Keratinocyte (primary cell): ENCODE measurements around the gene LYPD8. TPM values are rescaled to one million over a fixed set of nuclear protein-coding genes. Genes with fewer than 3 reads are reported as not detected.
"Not testable (repeated sequence)": the region's sequence is repeated elsewhere in the genome, so short reads cannot be mapped to it uniquely, and the experiment has no call there.

ENCODE experiments used
- DNase-seq: peaks from one replicate; pipeline ENCODE4 v3.0.0-alpha.2; 2011; ENCODE audit warnings: low read depth, missing footprints, low spot score
- FAIRE-seq: peaks from 2 replicates; lab custom pipeline; 2011; peaks lifted over from hg19 to GRCh38; lab: Jason Lieb, UNC
- H2AFZ ChIP-seq: 2 replicates; pipeline ENCODE4 v1.6.0; 2012; ENCODE audit warnings: low read length, control low read depth, inconsistent platforms; ENCODE audit not compliant: control insufficient read depth
- H3K27ac ChIP-seq: 2 replicates; pipeline ENCODE4 v1.5.1; 2011; ENCODE audit warnings: low read length; ENCODE audit not compliant: control insufficient read depth, insufficient read depth
- H3K27me3 ChIP-seq: 3 replicates; pipeline ENCODE4 v1.6.0; 2011; ENCODE audit warnings: low read length; ENCODE audit not compliant: control insufficient read depth, insufficient read depth; ENCODE audit errors: extremely low read depth
- H3K36me3 ChIP-seq, 2 experiments: 2 replicates in 1 of 2; 3 replicates in 1 of 2; pipeline ENCODE4 v1.5.1; 2011; ENCODE audit warnings: low read length in 2 of 2, mild to moderate bottlenecking in 1 of 2; ENCODE audit not compliant: control insufficient read depth in 2 of 2, insufficient read depth in 2 of 2; ENCODE audit errors: extremely low read depth in 1 of 2
- H3K4me1 ChIP-seq: 3 replicates; pipeline ENCODE4 v1.5.1; 2011; ENCODE audit warnings: low read length; ENCODE audit not compliant: control insufficient read depth, insufficient read depth; ENCODE audit errors: extremely low read depth
- H3K4me2 ChIP-seq: 3 replicates; pipeline ENCODE4 v1.6.0; 2011; ENCODE audit warnings: low read depth, low read length; ENCODE audit not compliant: control insufficient read depth, insufficient read depth; ENCODE audit errors: extremely low read depth
- H3K4me3 ChIP-seq, 3 experiments: fragments of 200-600 bp in 1 of 3; sonication (generic) in 1 of 3; 2 replicates in 2 of 3; 3 replicates in 1 of 3; pipeline ENCODE4 v1.5.1; 2011 to 2016; ENCODE audit warnings: low read length in 3 of 3, mild to moderate bottlenecking in 3 of 3, control low read depth in 2 of 3, inconsistent platforms in 1 of 3, low read depth in 1 of 3, mixed read lengths in 1 of 3, mixed run types in 1 of 3, moderate library complexity in 1 of 3; ENCODE audit not compliant: control insufficient read depth in 2 of 3, insufficient read depth in 2 of 3; ENCODE audit errors: extremely low read depth in 1 of 3
- H3K79me2 ChIP-seq: 2 replicates; pipeline ENCODE4 v1.6.0; 2012; ENCODE audit warnings: low read length; ENCODE audit not compliant: control insufficient read depth, insufficient read depth
- H3K9ac ChIP-seq: 3 replicates; pipeline ENCODE4 v1.6.0; 2011; ENCODE audit warnings: low read length; ENCODE audit not compliant: control insufficient read depth, insufficient read depth; ENCODE audit errors: extremely low read depth
- H3K9me1 ChIP-seq: 3 replicates; pipeline ENCODE4 v1.6.0; 2011; ENCODE audit warnings: low read length; ENCODE audit not compliant: control insufficient read depth, insufficient read depth; ENCODE audit errors: extremely low read depth
- H3K9me3 ChIP-seq: 2 replicates; pipeline ENCODE4 v1.5.1; 2012; ENCODE audit warnings: low read depth, low read length; ENCODE audit not compliant: control insufficient read depth
- H4K20me1 ChIP-seq: 3 replicates; pipeline ENCODE4 v1.6.0; 2011; ENCODE audit warnings: low read length; ENCODE audit not compliant: control insufficient read depth, insufficient read depth; ENCODE audit errors: extremely low read depth
- CTCF ChIP-seq, 3 experiments: IDR thresholded peaks in 1 of 3; conservative IDR thresholded peaks in 1 of 3; optimal IDR thresholded peaks in 1 of 3; 2 replicates in 2 of 3; 3 replicates in 1 of 3; pipeline versions ENCODE3 to v1.5.1; 2011; ENCODE audit warnings: low read length in 3 of 3, mild to moderate bottlenecking in 3 of 3, moderate library complexity in 2 of 3, control low read depth in 1 of 3, inconsistent platforms in 1 of 3; ENCODE audit not compliant: insufficient read depth in 2 of 3; ENCODE audit errors: extremely low read depth in 1 of 3
- EZH2 ChIP-seq: IDR thresholded peaks from one replicate; pipeline ENCODE4 v1.6.1; 2012; ENCODE audit warnings: inconsistent platforms, mild to moderate bottlenecking, low read length, moderate library complexity
- dilution Hi-C: fragments of 300-500 bp; cut with MboI; formaldehyde crosslinking; loops from one replicate; pipeline ENCODE4 v1.7.0; 2020; ENCODE audit warnings: low sequenced_read_pairs; ENCODE audit not compliant: extremely low pct_ligation_motif_present
- polyA plus RNA-seq, 5 experiments: library from polyadenylated mRNA; depleted of rRNA in 3 of 5; stranded (reverse) in 3 of 5; stranded (forward) in 1 of 5; unstranded in 1 of 5; fragments of >200 nt; gene quantifications; 1 replicate in 1 of 5; 2 replicates in 3 of 5; 3 replicates in 1 of 5; pipeline versions ENCODE4 v1.2.1 to v1.2.3, GENCODE V29; 2011 to 2012; ENCODE audit warnings: missing spikeins in 2 of 5, low read depth in 1 of 5, low replicate concordance in 1 of 5

Gene LYPD8
- polyA plus RNA-seq, 1 donor (not counting 4 experiments of a cell fraction or from before 2014, with no cell fraction given) = not detected

- dilution Hi-C loops = no loop called here
- DNase-seq (no peak), FAIRE-seq (no peak)
- H4K20me1 ChIP-seq = no peaks in the 10 kb centered on the region
- no peaks in the 10 kb centered on the region for H3K4me1 ChIP-seq
- H3K9ac ChIP-seq = no peak overlapping the region
- H3K4me3 ChIP-seq = no peak overlapping the region
- H3K9me3 ChIP-seq = no peaks in the 10 kb centered on the region
- H3K27ac ChIP-seq = no peak overlapping the region
- no peaks in the 10 kb centered on the region for H3K27me3 ChIP-seq
- no peak overlapping the region for H3K4me2 ChIP-seq
- no peak overlapping the region for H2AFZ ChIP-seq
- no peaks in the 10 kb centered on the region for H3K9me1 ChIP-seq
- H3K36me3 ChIP-seq = no peaks in the 10 kb centered on the region
- H3K79me2 ChIP-seq = no peaks in the 10 kb centered on the region
- TF ChIP-seq EZH2 = no peak
- no peak for TF ChIP-seq CTCF (optimal IDR thresholded peaks at IDR 0.05 in 1 of 3, IDR thresholded peaks at IDR 0.05 in 1 of 3, conservative IDR thresholded peaks at IDR 0.05 in 1 of 3; ENCODE audit: extremely low read depth in 1 of 3, insufficient read depth in 2 of 3, low read length in 3 of 3)
Measured at GRCh38 chr1:248798791-248799190, 43.2 kb upstream of the LYPD8 start.

- H3K9me3 ChIP-seq, FAIRE-seq, H3K4me3 ChIP-seq, H3K4me1 ChIP-seq, H3K9ac ChIP-seq, H3K79me2 ChIP-seq, DNase-seq, H3K4me2 ChIP-seq, H3K27ac ChIP-seq, H4K20me1 ChIP-seq, H3K9me1 ChIP-seq, H3K36me3 ChIP-seq, H3K27me3 ChIP-seq, H2AFZ ChIP-seq, dilution Hi-C loops: not testable (repeated sequence)
Measured at GRCh38 chr1:248794663-248795062, 39.1 kb upstream of the LYPD8 start.

GRCh38 chr1:248793592-248793991 lies 38.0 kb upstream of the LYPD8 start:
- Histone ChIP-seq H3K9ac (no peak overlapping the region), H3K4me1 (no peaks in the 10 kb centered on the region), H3K9me3 (no peaks in the 10 kb centered on the region), H3K4me2 (no peak overlapping the region), H3K79me2 (no peaks in the 10 kb centered on the region), H3K4me3 (no peak overlapping the region), H3K27me3 (no peaks in the 10 kb centered on the region), H2AFZ (no peak overlapping the region), H3K9me1 (no peaks in the 10 kb centered on the region), H4K20me1 (no peaks in the 10 kb centered on the region), H3K36me3 (no peaks in the 10 kb centered on the region), H3K27ac (no peak overlapping the region)
- dilution Hi-C loops = no loop called here
- DNase-seq (no peak), FAIRE-seq (no peak)
- TF ChIP-seq CTCF (optimal IDR thresholded peaks at IDR 0.05 in 1 of 3, IDR thresholded peaks at IDR 0.05 in 1 of 3, conservative IDR thresholded peaks at IDR 0.05 in 1 of 3; ENCODE audit: extremely low read depth in 1 of 3, insufficient read depth in 2 of 3, low read length in 3 of 3) = no peak
